Activated B cell treated with CpG ODN at 0.5 μM for 24 hours (primary cell): Measurements from ENCODE around the gene FYN. TPM values are rescaled to one million over a fixed set of nuclear protein-coding genes. Genes with fewer than 3 reads are reported as not detected.

ENCODE experiments used
- ATAC-seq: fragments of 200-7000 bp; cut with Tn5 transposase; one replicate; pipeline ENCODE4 v1.10.0; 2021; ENCODE audit warnings: low read depth, mild to moderate bottlenecking, moderate library complexity
- CTCF ChIA-PET: fragments of 350-600 bp; sonication (Branson Sonifier 250); formaldehyde crosslinking; loops from one replicate; lab custom pipeline; 2021; ENCODE audit warnings: antibody characterized with exemption; lab: Charles Lee
- POLR2A ChIA-PET: fragments of 350-600 bp; sonication (Branson Sonifier 250); formaldehyde crosslinking; loops from one replicate; lab custom pipeline; 2021; ENCODE audit warnings: antibody characterized with exemption; lab: Charles Lee
- DNase-seq: peaks from one replicate; pipeline ENCODE4 v3.0.0; 2022
- H3K27ac Mint-ChIP-seq: one replicate; pipeline ENCODE4 v1.8.0; 2020; ENCODE audit warnings: mixed read lengths
- H3K27me3 Mint-ChIP-seq: one replicate; pipeline ENCODE4 v1.8.0; 2021; ENCODE audit warnings: mixed read lengths
- H3K36me3 Mint-ChIP-seq: one replicate; pipeline ENCODE4 v1.8.0; 2021; ENCODE audit warnings: low read depth, mixed read lengths
- H3K4me1 Mint-ChIP-seq: one replicate; pipeline ENCODE4 v1.8.0; 2021; ENCODE audit warnings: mixed read lengths
- H3K4me3 Mint-ChIP-seq: one replicate; pipeline ENCODE4 v1.8.0; 2020; ENCODE audit warnings: mild to moderate bottlenecking, mixed read lengths
- H3K9me3 Mint-ChIP-seq: one replicate; pipeline ENCODE4 v1.8.0; 2020; ENCODE audit warnings: mixed read lengths
- CTCF ChIP-seq: fragments of 200-600 bp; IDR thresholded peaks from one replicate; pipeline ENCODE4 v1.8.0; 2022; ENCODE audit warnings: antibody characterized with exemption, mild to moderate bottlenecking
- intact Hi-C: fragments of 100-400 bp; cut with micrococcal nuclease; formaldehyde crosslinking; loops from one replicate; pipeline ENCODE4 v1.15.1; 2024
- total RNA-seq: library from RNA; stranded (reverse); gene quantifications from 2 replicates; pipeline ENCODE4 v1.2.3, GENCODE V29; 2022

FYN gene
- total RNA-seq, 1 donor from 2014 or later, result 64.7 TPM

- H3K27ac Mint-ChIP-seq, result no peak overlapping the region
- intact Hi-C loops, result no loop called here
- H3K36me3 Mint-ChIP-seq, result no peaks in the 10 kb centered on the region
- H3K4me3 Mint-ChIP-seq, result no peak overlapping the region
- H3K4me1 Mint-ChIP-seq, result peaks cover 68% of the 10 kb centered on the region
- no peaks in the 10 kb centered on the region for H3K9me3 Mint-ChIP-seq
- CTCF ChIA-PET, result interaction anchor here (0.7 kb wide), 1 partner anchor 308 kb away, joined by 3 read pairs; no protein-coding TSS in a partner anchor
- no peak for ATAC-seq
- POLR2A ChIA-PET, result no interaction called here
- DNase-seq, result no peak
- no peaks in the 10 kb centered on the region for H3K27me3 Mint-ChIP-seq
- no peak for TF ChIP-seq CTCF
These were observed 140.9 kb downstream of the FYN start for GRCh38 chr6:111732390-111732789.

- Mint-ChIP-seq H3K4me3 (no peak overlapping the region), H3K9me3 (no peaks in the 10 kb centered on the region), H3K4me1 (peaks cover 68% of the 10 kb centered on the region), H3K27me3 (no peaks in the 10 kb centered on the region), H3K36me3 (no peaks in the 10 kb centered on the region), H3K27ac (peak overlapping the region; percentile 54)
- no peak for DNase-seq
- ChIA-PET CTCF (interaction anchor here (1.1 kb wide), 1 partner anchor 21 kb away, joined by 3 read pairs; no protein-coding TSS in a partner anchor), POLR2A (no interaction called here)
- intact Hi-C loops, result no loop called here
- no peak for TF ChIP-seq CTCF
- peak; percentile 50 for ATAC-seq
These were observed 141.6 kb downstream of the FYN start for GRCh38 chr6:111731456-111732195.

GRCh38 chr6:111730864-111731263 is 142.4 kb downstream of the FYN start:
- intact Hi-C loops, result no loop called here
- Mint-ChIP-seq H3K4me3 (no peak overlapping the region), H3K27ac (no peak overlapping the region), H3K9me3 (no peaks in the 10 kb centered on the region), H3K27me3 (no peaks in the 10 kb centered on the region), H3K36me3 (no peaks in the 10 kb centered on the region), H3K4me1 (peaks cover 63% of the 10 kb centered on the region)
- TF ChIP-seq CTCF, result no peak
- ChIA-PET CTCF (interaction anchor here (1.1 kb wide), 1 partner anchor 21 kb away, joined by 3 read pairs; no protein-coding TSS in a partner anchor), POLR2A (no interaction called here)
- no peak for ATAC-seq
- DNase-seq, result no peak

- no peak overlapping the region for H3K27ac Mint-ChIP-seq
- H3K4me1 Mint-ChIP-seq, result peaks cover 60% of the 10 kb centered on the region
- ChIA-PET POLR2A (no interaction called here), CTCF (no interaction called here)
- no peaks in the 10 kb centered on the region for H3K9me3 Mint-ChIP-seq
- no peak for ATAC-seq
- no peak overlapping the region for H3K4me3 Mint-ChIP-seq
- no peak for TF ChIP-seq CTCF
- DNase-seq, result no peak
- no peaks in the 10 kb centered on the region for H3K36me3 Mint-ChIP-seq
- intact Hi-C loops, result no loop called here
- H3K27me3 Mint-ChIP-seq, result no peaks in the 10 kb centered on the region
These were observed 145.4 kb downstream of the FYN start for GRCh38 chr6:111727802-111728201.

- intact Hi-C loops, result no loop called here
- Mint-ChIP-seq H3K36me3 (no peaks in the 10 kb centered on the region), H3K4me1 (peaks cover 60% of the 10 kb centered on the region), H3K27me3 (no peaks in the 10 kb centered on the region), H3K4me3 (no peak overlapping the region), H3K9me3 (no peaks in the 10 kb centered on the region), H3K27ac (no peak overlapping the region)
- ChIA-PET CTCF (no interaction called here), POLR2A (no interaction called here)
- DNase-seq, result no peak
- ATAC-seq, result no peak
- no peak for TF ChIP-seq CTCF
These were observed 146.2 kb downstream of the FYN start for GRCh38 chr6:111727041-111727440.
